Left ventricle myocardium inferior (tissue), 1 donor: ENCODE data around the gene HAPLN3. TPM values are rescaled to one million over a fixed set of nuclear protein-coding genes. Genes with fewer than 3 reads are reported as not detected.
A peak's percentile ranks its signal among the peaks of the same experiment; 100 is the strongest.

Experiments
- DNase-seq: peaks from one replicate; pipeline ENCODE4 v3.0.0-alpha.2; 2020
- H3K27ac ChIP-seq: fragments of 200-600 bp; replicated peaks from 2 replicates; pipeline ENCODE4 v1.8.0; 2021
- H3K27me3 ChIP-seq: fragments of 200-600 bp; 2 replicates; pipeline ENCODE4 v1.8.0; 2021; ENCODE audit warnings: low read depth
- H3K36me3 ChIP-seq: fragments of 200-600 bp; 2 replicates; pipeline ENCODE4 v1.8.0; 2021
- H3K4me1 ChIP-seq: fragments of 200-600 bp; 2 replicates; pipeline ENCODE4 v1.8.0; 2021
- H3K4me3 ChIP-seq: fragments of 200-600 bp; 2 replicates; pipeline ENCODE4 v1.8.0; 2021; ENCODE audit warnings: mild to moderate bottlenecking, moderate library complexity
- H3K9me3 ChIP-seq: fragments of 200-600 bp; replicated peaks from 2 replicates; pipeline ENCODE4 v1.8.0; 2021
- CTCF ChIP-seq: fragments of 200-600 bp; IDR thresholded peaks from 2 replicates; pipeline ENCODE4 v1.8.0; 2021; ENCODE audit warnings: antibody characterized with exemption, mild to moderate bottlenecking, borderline replicate concordance
- intact Hi-C: fragments of 100-400 bp; cut with micrococcal nuclease; formaldehyde crosslinking; loops from one replicate; pipeline ENCODE4 v1.11.0; 2022
- total RNA-seq: library from RNA; stranded (reverse); fragmentation: NEBNext Ultra II Directional; extraction: Animal tissue kit (Norgen Biotek cat#: 25700); gene quantifications from one replicate; pipeline ENCODE4 v1.2.1, GENCODE V29; 2021
- donor health status: DM: no; HTN: yes; CAD: no; lungs with severe emphysema.

The HAPLN3 gene
- total RNA-seq, 1 donor from 2014 or later = 3.2 TPM

GRCh38 chr15:88835119-88835518 is 60.2 kb downstream of the HAPLN3 start:
- no peak for TF ChIP-seq CTCF
- no peak for DNase-seq
- H3K9me3 ChIP-seq = no peaks in the 10 kb centered on the region
- no peak overlapping the region for H3K4me3 ChIP-seq
- intact Hi-C loops = loop anchor here (10.0 kb wide), 1 partner anchor 180 kb away; no protein-coding TSS in a partner anchor
- H3K4me1 ChIP-seq = no peaks in the 10 kb centered on the region
- no peak overlapping the region for H3K27ac ChIP-seq
- H3K27me3 ChIP-seq = peaks cover 22% of the 10 kb centered on the region
- H3K36me3 ChIP-seq = no peaks in the 10 kb centered on the region

- no peaks in the 10 kb centered on the region for H3K9me3 ChIP-seq
- intact Hi-C loops = loop anchor here (10.0 kb wide), 1 partner anchor 180 kb away; no protein-coding TSS in a partner anchor
- TF ChIP-seq CTCF = peak; percentile 70
- H3K4me1 ChIP-seq = no peaks in the 10 kb centered on the region
- peaks cover 17% of the 10 kb centered on the region for H3K27me3 ChIP-seq
- DNase-seq = peak; percentile 40
- no peak overlapping the region for H3K4me3 ChIP-seq
- no peaks in the 10 kb centered on the region for H3K36me3 ChIP-seq
- H3K27ac ChIP-seq = no peak overlapping the region
These were observed 61.0 kb downstream of the HAPLN3 start for GRCh38 chr15:88834211-88834812.

GRCh38 chr15:88833731-88834100 is 61.6 kb downstream of the HAPLN3 start:
- no peaks in the 10 kb centered on the region for H3K4me1 ChIP-seq
- no peak overlapping the region for H3K27ac ChIP-seq
- no peak for DNase-seq
- H3K9me3 ChIP-seq = no peaks in the 10 kb centered on the region
- no peaks in the 10 kb centered on the region for H3K36me3 ChIP-seq
- TF ChIP-seq CTCF = no peak
- intact Hi-C loops = loop anchor here (10.0 kb wide), 1 partner anchor 179 kb away; no protein-coding TSS in a partner anchor
- no peak overlapping the region for H3K4me3 ChIP-seq
- peaks cover 12% of the 10 kb centered on the region for H3K27me3 ChIP-seq

- intact Hi-C loops = loop anchor here (10.0 kb wide), 1 partner anchor 178 kb away; no protein-coding TSS in a partner anchor
- H3K4me1 ChIP-seq = no peaks in the 10 kb centered on the region
- TF ChIP-seq CTCF = no peak
- H3K27me3 ChIP-seq = peaks cover 6% of the 10 kb centered on the region
- H3K27ac ChIP-seq = no peak overlapping the region
- H3K36me3 ChIP-seq = no peaks in the 10 kb centered on the region
- no peak for DNase-seq
- H3K9me3 ChIP-seq = no peaks in the 10 kb centered on the region
- no peak overlapping the region for H3K4me3 ChIP-seq
These were observed 62.3 kb downstream of the HAPLN3 start for GRCh38 chr15:88832820-88833730.

GRCh38 chr15:88830016-88830415 is 65.3 kb downstream of the HAPLN3 start:
- intact Hi-C loops = loop anchor here (10.0 kb wide), 1 partner anchor 175 kb away; no protein-coding TSS in a partner anchor

More at GRCh38 chr15:88830016-88830415, 65.3 kb downstream of the HAPLN3 start:
- Histone ChIP-seq H3K9me3 (no peaks in the 10 kb centered on the region), H3K27me3 (peaks cover 22% of the 10 kb centered on the region), H3K27ac (no peak overlapping the region), H3K4me1 (no peaks in the 10 kb centered on the region), H3K36me3 (no peaks in the 10 kb centered on the region), H3K4me3 (no peak overlapping the region)
- no peak for DNase-seq
- TF ChIP-seq CTCF = no peak
